ENCODE results near the gene MOGAT3.
"Not testable (repeated sequence)": the region's sequence is repeated elsewhere in the genome, so short reads cannot be mapped to it uniquely, and the experiment has no call there.

The MOGAT3 gene

GRCh38 chr7:101210143-101210542 lies 9.3 kb upstream of the MOGAT3 start:
- DNase-seq (ENCODE audit: low spot score): no peak
- no peak for TF ChIP-seq CTCF (IDR thresholded peaks at IDR 0.05)
- Histone ChIP-seq H3K27ac (no peak overlapping the region), H3K4me3 (no peak overlapping the region)

- Histone ChIP-seq H3K27ac (no peak overlapping the region), H3K4me3 (no peak overlapping the region)
- TF ChIP-seq CTCF (IDR thresholded peaks at IDR 0.05): no peak
- no peak for DNase-seq (ENCODE audit: low spot score)
Measured at GRCh38 chr7:101208794-101209193, 8.0 kb upstream of the MOGAT3 start.

GRCh38 chr7:101207459-101207858 lies 6.6 kb upstream of the MOGAT3 start:
- Histone ChIP-seq H3K27ac (no peak overlapping the region), H3K4me3 (no peak overlapping the region)
- DNase-seq (ENCODE audit: low spot score): no peak
- no peak for TF ChIP-seq CTCF (IDR thresholded peaks at IDR 0.05)

GRCh38 chr7:101206665-101207042 lies 5.8 kb upstream of the MOGAT3 start:
- no peak overlapping the region for H3K4me3 ChIP-seq
- no peak overlapping the region for H3K27ac ChIP-seq
- DNase-seq (ENCODE audit: low spot score): no peak
- TF ChIP-seq CTCF (IDR thresholded peaks at IDR 0.05): no peak

- Histone ChIP-seq H3K27ac (no peak overlapping the region), H3K4me3 (no peak overlapping the region)
- DNase-seq (ENCODE audit: low spot score): no peak
- TF ChIP-seq CTCF (IDR thresholded peaks at IDR 0.05): no peak
Measured at GRCh38 chr7:101205901-101206664, 5.2 kb upstream of the MOGAT3 start.

- DNase-seq (ENCODE audit: low spot score); H3K27ac ChIP-seq; H3K4me3 ChIP-seq: not testable (repeated sequence)
Measured at GRCh38 chr7:101203740-101204738, 3.2 kb upstream of the MOGAT3 start.

- TF ChIP-seq CTCF (IDR thresholded peaks at IDR 0.05): no peak
- no peak overlapping the region for H3K27ac ChIP-seq
- DNase-seq (ENCODE audit: low spot score): no peak
- H3K4me3 ChIP-seq: no peak overlapping the region
Measured at GRCh38 chr7:101202603-101202918, 1.7 kb upstream of the MOGAT3 start.

Data from coronary artery (tissue), 2 donors.